Neural progenitor cell (in vitro differentiated cells): ENCODE measurements around the gene PDCD1. TPM values are rescaled to one million over a fixed set of nuclear protein-coding genes. Genes with fewer than 3 reads are reported as not detected.

Source experiments
- DNase-seq: peaks from one replicate; pipeline ENCODE4 v3.0.0-alpha.2; 2016; ENCODE audit warnings: low spot score
- H2AFZ ChIP-seq: fragments of 200-600 bp; sonication (generic); replicated peaks from 2 replicates; pipeline ENCODE4 v1.6.1; 2016; ENCODE audit warnings: antibody characterized with exemption
- H3F3A ChIP-seq: fragments of 200-600 bp; sonication (generic); 2 replicates; pipeline ENCODE4 v1.6.1; 2016; ENCODE audit warnings: antibody characterized with exemption, low read depth
- H3K27ac ChIP-seq: fragments of 200-600 bp; sonication (generic); 2 replicates; pipeline ENCODE4 v1.5.1; 2016; ENCODE audit warnings: mild to moderate bottlenecking
- H3K27me3 ChIP-seq: fragments of 200-600 bp; sonication (generic); 2 replicates; pipeline ENCODE4 v1.6.1; 2016; ENCODE audit warnings: mild to moderate bottlenecking, moderate library complexity
- H3K36me3 ChIP-seq: fragments of 200-600 bp; sonication (generic); 2 replicates; pipeline ENCODE4 v1.5.1; 2016
- H3K4me1 ChIP-seq: fragments of 200-600 bp; sonication (generic); 2 replicates; pipeline ENCODE4 v1.6.1; 2016; ENCODE audit warnings: mixed run types
- H3K4me2 ChIP-seq: fragments of 200-600 bp; sonication (generic); 2 replicates; pipeline ENCODE4 v1.6.1; 2016
- H3K4me3 ChIP-seq: fragments of 200-600 bp; sonication (generic); 2 replicates; pipeline ENCODE4 v1.5.1; 2016
- H3K79me2 ChIP-seq: fragments of 200-600 bp; sonication (generic); 2 replicates; pipeline ENCODE4 v1.6.1; 2016; ENCODE audit warnings: low read depth
- H3K9ac ChIP-seq: fragments of 200-600 bp; sonication (generic); 2 replicates; pipeline ENCODE4 v1.6.1; 2016
- H3K9me3 ChIP-seq: fragments of 200-600 bp; sonication (generic); 2 replicates; pipeline ENCODE4 v1.5.1; 2016; ENCODE audit warnings: low read depth
- H4K20me1 ChIP-seq: fragments of 200-600 bp; sonication (generic); 2 replicates; pipeline ENCODE4 v1.6.1; 2016; ENCODE audit warnings: low read depth
- H3K27ac Mint-ChIP-seq: 3 replicates; pipeline ENCODE4 v1.8.0; 2021; ENCODE audit warnings: mixed read lengths
- H3K27me3 Mint-ChIP-seq: 2 replicates; pipeline ENCODE4 v1.8.0; 2022; ENCODE audit warnings: low read depth, mild to moderate bottlenecking, inconsistent platforms, moderate library complexity, mixed read lengths; ENCODE audit not compliant: insufficient read depth
- H3K36me3 Mint-ChIP-seq: 3 replicates; pipeline ENCODE4 v1.8.0; 2021; ENCODE audit warnings: mixed read lengths
- H3K4me1 Mint-ChIP-seq: 3 replicates; pipeline ENCODE4 v1.8.0; 2021; ENCODE audit warnings: mixed read lengths
- H3K4me3 Mint-ChIP-seq: 3 replicates; pipeline ENCODE4 v1.8.0; 2021; ENCODE audit warnings: mild to moderate bottlenecking, moderate library complexity, mixed read lengths
- H3K9me3 Mint-ChIP-seq: 3 replicates; pipeline ENCODE4 v1.8.0; 2020; ENCODE audit warnings: mixed read lengths
- EZH2 ChIP-seq: fragments of 200-600 bp; sonication (generic); IDR thresholded peaks from 2 replicates; pipeline ENCODE4 v1.6.1; 2017; ENCODE audit warnings: antibody characterized with exemption, mild to moderate bottlenecking, moderate library complexity
- EZH2phosphoT487 ChIP-seq: fragments of 200-600 bp; sonication (generic); IDR thresholded peaks from 2 replicates; pipeline ENCODE4 v1.6.1; 2017; ENCODE audit warnings: antibody characterized with exemption
- total RNA-seq: library from RNA; depleted of rRNA; stranded (reverse); fragments of >200 nt; gene quantifications from 2 replicates; pipeline ENCODE4 v1.2.3, GENCODE V29; 2015; ENCODE audit warnings: low replicate concordance
- TF ChIP-seq, protein P1 (sequence below): fragments of 200-600 bp; sonication (generic); IDR thresholded peaks from 2 replicates; pipeline ENCODE4 v1.5.1; 2017; ENCODE audit warnings: antibody characterized with exemption, mild to moderate bottlenecking

The PDCD1 gene
- total RNA-seq, 1 donor from 2014 or later: not detected

DNA sequence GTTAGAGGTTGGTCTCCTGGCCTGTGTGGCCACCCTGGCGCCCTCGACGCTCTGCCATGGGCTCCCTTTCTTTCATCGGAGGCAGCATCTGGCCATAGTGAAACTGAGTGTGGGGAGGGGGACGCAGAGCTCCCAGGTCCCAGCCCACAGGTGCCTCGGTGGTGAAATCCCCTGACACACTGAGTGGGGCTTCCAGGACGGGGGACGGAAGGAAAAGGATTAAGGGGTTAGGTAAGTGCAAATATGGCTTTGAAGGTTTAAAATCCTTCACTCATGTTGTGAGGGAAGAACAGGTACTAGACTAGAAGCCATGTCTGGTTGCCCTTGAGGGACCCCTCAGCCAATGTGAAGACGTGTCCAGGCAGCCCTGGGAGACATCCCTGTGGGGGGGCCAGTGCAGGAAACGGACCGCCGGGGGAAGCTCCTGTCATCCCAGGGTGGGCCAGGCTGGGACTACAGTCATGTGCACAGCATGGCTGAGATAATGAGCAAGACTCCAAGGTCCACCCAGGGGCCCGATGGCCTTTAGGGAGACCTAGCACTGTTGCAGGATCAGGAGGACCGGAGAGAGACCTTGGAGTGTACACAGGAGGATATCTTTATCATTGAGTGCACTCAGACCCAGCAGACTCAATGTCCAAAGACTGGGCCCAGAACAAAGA, 47.2 kb upstream of the PDCD1 start:
- H3K36me3 Mint-ChIP-seq: peaks cover 1% of the 10 kb centered on the region
- no peak overlapping the region for H3K4me3 Mint-ChIP-seq
- H3K79me2 ChIP-seq: no peaks in the 10 kb centered on the region
- H3K27me3 ChIP-seq: peaks cover 19% of the 10 kb centered on the region
- H3K9me3 Mint-ChIP-seq: peaks cover under 1% of the 10 kb centered on the region
- H3K27ac Mint-ChIP-seq: no peak overlapping the region
- H3K9me3 ChIP-seq: no peaks in the 10 kb centered on the region
- no peak overlapping the region for H3K4me3 ChIP-seq
- peaks cover 9% of the 10 kb centered on the region for H3F3A ChIP-seq
- H3K4me2 ChIP-seq: no peak overlapping the region
- H3K27ac ChIP-seq: no peak overlapping the region
- TF ChIP-seq EZH2 (no peak), EZH2phosphoT487 (no peak)
- TF ChIP-seq, protein P1, sequence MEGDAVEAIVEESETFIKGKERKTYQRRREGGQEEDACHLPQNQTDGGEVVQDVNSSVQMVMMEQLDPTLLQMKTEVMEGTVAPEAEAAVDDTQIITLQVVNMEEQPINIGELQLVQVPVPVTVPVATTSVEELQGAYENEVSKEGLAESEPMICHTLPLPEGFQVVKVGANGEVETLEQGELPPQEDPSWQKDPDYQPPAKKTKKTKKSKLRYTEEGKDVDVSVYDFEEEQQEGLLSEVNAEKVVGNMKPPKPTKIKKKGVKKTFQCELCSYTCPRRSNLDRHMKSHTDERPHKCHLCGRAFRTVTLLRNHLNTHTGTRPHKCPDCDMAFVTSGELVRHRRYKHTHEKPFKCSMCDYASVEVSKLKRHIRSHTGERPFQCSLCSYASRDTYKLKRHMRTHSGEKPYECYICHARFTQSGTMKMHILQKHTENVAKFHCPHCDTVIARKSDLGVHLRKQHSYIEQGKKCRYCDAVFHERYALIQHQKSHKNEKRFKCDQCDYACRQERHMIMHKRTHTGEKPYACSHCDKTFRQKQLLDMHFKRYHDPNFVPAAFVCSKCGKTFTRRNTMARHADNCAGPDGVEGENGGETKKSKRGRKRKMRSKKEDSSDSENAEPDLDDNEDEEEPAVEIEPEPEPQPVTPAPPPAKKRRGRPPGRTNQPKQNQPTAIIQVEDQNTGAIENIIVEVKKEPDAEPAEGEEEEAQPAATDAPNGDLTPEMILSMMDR: no peak
- H3K4me1 ChIP-seq: peaks cover 12% of the 10 kb centered on the region
- peaks cover 11% of the 10 kb centered on the region for H3K27me3 Mint-ChIP-seq
- DNase-seq: no peak
- no peaks in the 10 kb centered on the region for H4K20me1 ChIP-seq
- no peaks in the 10 kb centered on the region for H3K36me3 ChIP-seq
- H3K4me1 Mint-ChIP-seq: peaks cover 7% of the 10 kb centered on the region
- H2AFZ ChIP-seq: no peak overlapping the region
- no peak overlapping the region for H3K9ac ChIP-seq

DNA sequence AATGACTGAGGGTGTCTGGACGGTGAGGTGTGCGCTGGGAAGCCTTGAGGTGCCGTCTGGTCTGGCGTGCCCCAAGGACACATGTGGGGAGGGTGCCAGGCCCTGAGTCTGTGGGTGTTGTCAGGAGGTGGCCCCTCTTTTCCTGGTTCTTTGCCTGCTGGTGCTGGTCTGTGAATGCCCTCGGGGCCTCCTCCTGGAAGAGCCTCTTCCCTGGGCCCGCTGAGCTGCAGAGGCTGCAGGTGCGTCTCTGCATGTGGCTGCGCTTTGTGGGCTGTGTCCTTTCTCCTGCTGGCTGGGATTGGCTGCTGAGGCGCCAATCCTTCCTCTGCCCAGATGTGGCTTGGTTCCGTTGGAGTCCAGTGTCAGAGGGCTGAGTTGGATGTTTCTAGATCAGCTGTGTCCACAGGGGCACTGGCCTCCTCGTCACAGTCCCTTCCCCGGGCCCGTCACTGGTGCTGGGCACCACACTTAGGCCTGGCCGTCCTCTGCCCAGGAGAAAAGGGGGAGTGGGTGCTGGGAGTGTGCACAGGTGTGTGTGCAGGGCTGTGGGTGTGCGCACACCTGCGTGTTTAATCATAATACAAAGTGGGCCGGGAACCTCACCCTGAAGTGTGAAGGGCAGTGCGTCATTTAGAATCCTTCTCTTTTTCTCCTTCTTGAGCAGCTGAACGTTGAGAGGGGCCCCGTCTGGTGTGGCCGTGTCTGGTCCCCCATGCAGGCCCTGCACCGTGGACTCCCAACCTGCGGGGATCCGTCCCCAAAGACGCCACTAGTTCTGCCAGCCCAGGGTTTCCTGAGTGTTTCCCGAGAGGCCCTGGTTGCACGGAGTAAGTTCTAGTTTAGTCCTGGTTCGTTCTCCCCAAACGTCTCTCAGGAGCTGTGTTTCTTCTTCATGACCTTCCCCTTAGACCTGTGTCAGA, 46.4 kb upstream of the PDCD1 start:
- DNase-seq: no peak
- no peaks in the 10 kb centered on the region for H3K9me3 Mint-ChIP-seq

DNA sequence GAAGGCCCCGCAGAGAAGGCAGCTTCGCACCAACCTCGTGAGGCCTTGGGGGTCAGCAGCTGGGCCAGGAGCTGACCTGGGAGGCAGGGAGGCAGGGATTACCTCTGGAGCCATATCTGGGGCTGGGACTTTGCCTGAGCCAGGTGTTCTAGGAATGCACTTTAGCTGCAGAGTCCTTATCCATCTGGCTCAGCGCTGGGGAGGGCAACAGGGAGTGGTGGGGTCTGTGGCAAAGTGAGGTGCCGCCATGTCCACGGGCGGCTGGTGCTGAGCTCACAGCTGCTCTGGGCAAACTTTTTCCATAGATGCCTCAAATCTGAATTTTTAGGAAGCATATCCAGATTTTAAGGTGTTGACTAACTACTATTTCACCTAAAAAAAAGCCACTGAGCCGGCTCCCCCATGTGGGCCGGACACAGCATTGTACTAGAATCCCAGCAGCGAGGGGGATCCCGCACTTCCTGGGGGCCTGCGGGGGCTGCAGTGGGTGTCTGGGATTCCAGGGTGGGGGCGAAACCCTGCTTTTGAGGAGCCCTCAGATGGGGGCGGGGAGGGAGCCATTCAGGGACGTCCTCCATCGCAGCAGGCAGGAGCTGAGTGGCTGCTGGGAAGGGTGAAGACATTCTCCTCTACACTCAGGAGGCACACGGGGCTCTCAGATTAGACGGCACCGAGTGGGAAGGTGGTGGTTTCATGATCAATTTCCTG, 45.5 kb upstream of the PDCD1 start:
- Mint-ChIP-seq H3K4me3 (no peak overlapping the region), H3K36me3 (no peaks in the 10 kb centered on the region), H3K27ac (no peak overlapping the region), H3K4me1 (peaks cover 15% of the 10 kb centered on the region), H3K27me3 (peaks cover 11% of the 10 kb centered on the region), H3K9me3 (no peaks in the 10 kb centered on the region)
- TF ChIP-seq EZH2 (no peak), EZH2phosphoT487 (no peak)
- TF ChIP-seq, protein P1: no peak
- no peak for DNase-seq
- Histone ChIP-seq H3K36me3 (no peaks in the 10 kb centered on the region), H3K27me3 (peaks cover 21% of the 10 kb centered on the region), H3K4me2 (no peak overlapping the region), H3K79me2 (no peaks in the 10 kb centered on the region), H3F3A (peaks cover 9% of the 10 kb centered on the region), H3K4me1 (peaks cover 16% of the 10 kb centered on the region), H3K9ac (no peak overlapping the region), H3K27ac (no peak overlapping the region), H4K20me1 (no peaks in the 10 kb centered on the region), H3K4me3 (no peak overlapping the region), H2AFZ (no peak overlapping the region), H3K9me3 (no peaks in the 10 kb centered on the region)

More for the DNA sequence above, 46.4 kb upstream of the PDCD1 start:
- TF ChIP-seq, protein P1: no peak
- TF ChIP-seq EZH2: no peak
- TF ChIP-seq EZH2phosphoT487: no peak
- Histone ChIP-seq H3F3A (peaks cover 9% of the 10 kb centered on the region), H3K9me3 (no peaks in the 10 kb centered on the region), H3K36me3 (no peaks in the 10 kb centered on the region), H3K27ac (no peak overlapping the region), H3K9ac (no peak overlapping the region), H3K4me3 (no peak overlapping the region), H3K4me1 (peaks cover 16% of the 10 kb centered on the region), H4K20me1 (no peaks in the 10 kb centered on the region), H2AFZ (no peak overlapping the region), H3K79me2 (no peaks in the 10 kb centered on the region), H3K4me2 (no peak overlapping the region), H3K27me3 (peaks cover 21% of the 10 kb centered on the region)
- H3K4me1 Mint-ChIP-seq: peaks cover 7% of the 10 kb centered on the region
- no peaks in the 10 kb centered on the region for H3K36me3 Mint-ChIP-seq
- H3K4me3 Mint-ChIP-seq: no peak overlapping the region
- H3K27me3 Mint-ChIP-seq: peaks cover 8% of the 10 kb centered on the region
- no peak overlapping the region for H3K27ac Mint-ChIP-seq
